T-helper 2 cell treated with Interferon-gamma antibody and Interleukin-4, amounts not matched to agents 5 μg/mL and 100 μg/mL, for 36 hours (primary cell): ENCODE measurements around the gene AHRR.
A peak's percentile ranks its signal among the peaks of the same experiment; 100 is the strongest.

ENCODE experiments used
- DNase-seq: peaks from one replicate; pipeline ENCODE4 v3.0.0; 2021; ENCODE audit warnings: low spot score
- H3K27ac Mint-ChIP-seq: one replicate; pipeline ENCODE4 v1.8.0; 2021; ENCODE audit warnings: mild to moderate bottlenecking, mixed read lengths
- H3K27me3 Mint-ChIP-seq: one replicate; pipeline ENCODE4 v1.8.0; 2021; ENCODE audit warnings: low read depth, mixed read lengths
- H3K36me3 Mint-ChIP-seq: one replicate; pipeline ENCODE4 v1.8.0; 2021; ENCODE audit warnings: low read depth, mixed read lengths
- H3K4me1 Mint-ChIP-seq: one replicate; pipeline ENCODE4 v1.8.0; 2021; ENCODE audit warnings: low read depth, mixed read lengths
- H3K4me3 Mint-ChIP-seq: one replicate; pipeline ENCODE4 v1.8.0; 2022; ENCODE audit warnings: mild to moderate bottlenecking, moderate library complexity, mixed read lengths
- H3K9me3 Mint-ChIP-seq: one replicate; pipeline ENCODE4 v1.8.0; 2021; ENCODE audit warnings: mixed read lengths

AHRR gene

GRCh38 chr5:431001-431710 lies 109.6 kb downstream of the AHRR start:
- Mint-ChIP-seq H3K4me1 (peaks cover 4% of the 10 kb centered on the region), H3K9me3 (no peaks in the 10 kb centered on the region), H3K4me3 (no peak overlapping the region), H3K36me3 (peaks cover 26% of the 10 kb centered on the region), H3K27ac (no peak overlapping the region), H3K27me3 (no peaks in the 10 kb centered on the region)
- no peak for DNase-seq

GRCh38 chr5:431711-432050 lies 110.2 kb downstream of the AHRR start:
- peaks cover 20% of the 10 kb centered on the region for H3K36me3 Mint-ChIP-seq
- H3K27ac Mint-ChIP-seq = no peak overlapping the region
- DNase-seq = no peak
- H3K27me3 Mint-ChIP-seq = no peaks in the 10 kb centered on the region
- H3K4me3 Mint-ChIP-seq = no peak overlapping the region
- H3K4me1 Mint-ChIP-seq = peaks cover 2% of the 10 kb centered on the region
- H3K9me3 Mint-ChIP-seq = no peaks in the 10 kb centered on the region

- H3K27ac Mint-ChIP-seq = no peak overlapping the region
- H3K27me3 Mint-ChIP-seq = no peaks in the 10 kb centered on the region
- H3K36me3 Mint-ChIP-seq = peaks cover 18% of the 10 kb centered on the region
- no peak for DNase-seq
- peaks cover 2% of the 10 kb centered on the region for H3K4me1 Mint-ChIP-seq
- no peaks in the 10 kb centered on the region for H3K9me3 Mint-ChIP-seq
- no peak overlapping the region for H3K4me3 Mint-ChIP-seq
Observed at GRCh38 chr5:432201-432927, 110.8 kb downstream of the AHRR start.

GRCh38 chr5:432928-433791 lies 111.6 kb downstream of the AHRR start:
- Mint-ChIP-seq H3K9me3 (no peaks in the 10 kb centered on the region), H3K4me3 (no peak overlapping the region), H3K27me3 (no peaks in the 10 kb centered on the region), H3K4me1 (peaks cover 2% of the 10 kb centered on the region), H3K27ac (peak overlapping the region; percentile 60), H3K36me3 (peaks cover 12% of the 10 kb centered on the region)
- no peak for DNase-seq

- no peak for DNase-seq
- peaks cover 2% of the 10 kb centered on the region for H3K4me1 Mint-ChIP-seq
- H3K27me3 Mint-ChIP-seq = no peaks in the 10 kb centered on the region
- no peaks in the 10 kb centered on the region for H3K9me3 Mint-ChIP-seq
- H3K27ac Mint-ChIP-seq = no peak overlapping the region
- peaks cover 10% of the 10 kb centered on the region for H3K36me3 Mint-ChIP-seq
- no peak overlapping the region for H3K4me3 Mint-ChIP-seq
Observed at GRCh38 chr5:433836-434235, 112.3 kb downstream of the AHRR start.

GRCh38 chr5:434443-435146 lies 113.1 kb downstream of the AHRR start:
- Mint-ChIP-seq H3K4me3 (no peak overlapping the region), H3K36me3 (peaks cover 10% of the 10 kb centered on the region), H3K4me1 (peaks cover 2% of the 10 kb centered on the region), H3K27me3 (no peaks in the 10 kb centered on the region), H3K27ac (no peak overlapping the region), H3K9me3 (no peaks in the 10 kb centered on the region)
- DNase-seq = no peak

- H3K27ac Mint-ChIP-seq = no peak overlapping the region
- H3K27me3 Mint-ChIP-seq = no peaks in the 10 kb centered on the region
- no peak for DNase-seq
- no peaks in the 10 kb centered on the region for H3K9me3 Mint-ChIP-seq
- H3K4me3 Mint-ChIP-seq = no peak overlapping the region
- peaks cover 3% of the 10 kb centered on the region for H3K4me1 Mint-ChIP-seq
- H3K36me3 Mint-ChIP-seq = peaks cover 7% of the 10 kb centered on the region
Observed at GRCh38 chr5:435156-435790, 113.8 kb downstream of the AHRR start.

GRCh38 chr5:435961-436640 lies 114.6 kb downstream of the AHRR start:
- Mint-ChIP-seq H3K36me3 (peaks cover 7% of the 10 kb centered on the region), H3K27me3 (no peaks in the 10 kb centered on the region), H3K4me1 (peaks cover 5% of the 10 kb centered on the region), H3K9me3 (no peaks in the 10 kb centered on the region), H3K4me3 (no peak overlapping the region), H3K27ac (no peak overlapping the region)
- DNase-seq = no peak

- no peak overlapping the region for H3K4me3 Mint-ChIP-seq
- H3K27ac Mint-ChIP-seq = no peak overlapping the region
- H3K9me3 Mint-ChIP-seq = no peaks in the 10 kb centered on the region
- no peak for DNase-seq
- peaks cover 6% of the 10 kb centered on the region for H3K4me1 Mint-ChIP-seq
- H3K27me3 Mint-ChIP-seq = no peaks in the 10 kb centered on the region
- peaks cover 7% of the 10 kb centered on the region for H3K36me3 Mint-ChIP-seq
Observed at GRCh38 chr5:436641-436975, 115.1 kb downstream of the AHRR start.

- DNase-seq = no peak
- Mint-ChIP-seq H3K4me3 (no peak overlapping the region), H3K36me3 (peaks cover 5% of the 10 kb centered on the region), H3K4me1 (peaks cover 12% of the 10 kb centered on the region), H3K27ac (no peak overlapping the region), H3K27me3 (no peaks in the 10 kb centered on the region), H3K9me3 (no peaks in the 10 kb centered on the region)
Observed at GRCh38 chr5:437281-437771, 115.8 kb downstream of the AHRR start.

GRCh38 chr5:438481-438981 lies 117.0 kb downstream of the AHRR start:
- Mint-ChIP-seq H3K27ac (no peak overlapping the region), H3K4me3 (no peak overlapping the region), H3K27me3 (no peaks in the 10 kb centered on the region), H3K9me3 (no peaks in the 10 kb centered on the region), H3K4me1 (peaks cover 16% of the 10 kb centered on the region), H3K36me3 (peaks cover 2% of the 10 kb centered on the region)
- no peak for DNase-seq

- no peak overlapping the region for H3K27ac Mint-ChIP-seq
- no peaks in the 10 kb centered on the region for H3K27me3 Mint-ChIP-seq
- H3K4me3 Mint-ChIP-seq = no peak overlapping the region
- DNase-seq = no peak
- H3K4me1 Mint-ChIP-seq = peaks cover 17% of the 10 kb centered on the region
- H3K36me3 Mint-ChIP-seq = peaks cover 2% of the 10 kb centered on the region
- no peaks in the 10 kb centered on the region for H3K9me3 Mint-ChIP-seq
Observed at GRCh38 chr5:439181-439580, 117.7 kb downstream of the AHRR start.

- H3K9me3 Mint-ChIP-seq = no peaks in the 10 kb centered on the region
- H3K27me3 Mint-ChIP-seq = no peaks in the 10 kb centered on the region
- H3K36me3 Mint-ChIP-seq = peaks cover 4% of the 10 kb centered on the region
- no peak overlapping the region for H3K27ac Mint-ChIP-seq
- peaks cover 22% of the 10 kb centered on the region for H3K4me1 Mint-ChIP-seq
- no peak overlapping the region for H3K4me3 Mint-ChIP-seq
- no peak for DNase-seq
Observed at GRCh38 chr5:439636-440035, 118.1 kb downstream of the AHRR start.
